Measurements from ENCODE around the gene LDLRAD3.

- TF ChIP-seq GATA2 (IDR thresholded peaks at IDR 0.05; ENCODE audit: low read depth, low read length), result no peak
- TF ChIP-seq GATA3 (IDR thresholded peaks at IDR 0.05; ENCODE audit: low read depth, low read length), result no peak
These were observed 223.2 kb downstream of the LDLRAD3 start for GRCh38 chr11:36167073-36167472.

Measured in SH-SY5Y (cell line).